Measurements from ENCODE around the gene GPC3. TPM values are rescaled to one million over a fixed set of nuclear protein-coding genes. Genes with fewer than 3 reads are reported as not detected.

Gene GPC3
- total RNA-seq, 1 experiment from 2014 or later: not detected

DNA sequence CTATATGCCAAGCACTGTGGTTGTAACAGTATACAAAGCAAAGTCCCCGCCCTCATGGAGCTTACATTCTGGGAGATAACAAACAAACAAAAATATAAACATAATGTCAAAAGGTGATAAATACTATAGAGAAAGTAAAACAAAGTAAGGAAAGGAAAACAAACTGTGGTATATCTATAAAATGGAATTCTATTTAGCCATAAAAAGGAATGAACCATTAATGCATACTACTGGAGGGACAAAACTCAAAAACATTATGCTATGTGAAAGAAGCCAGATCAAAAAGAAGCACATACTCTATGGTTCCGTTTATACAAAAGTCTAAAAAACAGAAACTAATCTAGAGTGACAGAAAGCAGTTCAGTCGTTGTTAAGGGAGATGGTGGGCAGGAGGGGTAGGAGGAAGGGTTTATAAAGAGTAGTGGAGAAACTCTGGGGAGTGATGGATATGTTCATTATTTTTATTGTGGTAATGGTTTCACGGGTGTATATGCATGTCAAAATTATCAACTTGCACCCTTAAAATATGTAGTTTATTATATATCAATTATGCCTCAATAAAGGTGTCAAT is 31.5 kb downstream of the GPC3 start:
- ChIA-PET POLR2A (ENCODE audit: unreplicated experiment) (no interaction called here), CTCF (no interaction called here)
- no peaks in the 10 kb centered on the region for H3K79me2 ChIP-seq (ENCODE audit: low read depth)
- DNase-seq: no peak
- H4K20me1 ChIP-seq (ENCODE audit: insufficient read depth): no peaks in the 10 kb centered on the region
- BruUV-seq (replicated peaks): no TSS peak
- H3F3A ChIP-seq (ENCODE audit: insufficient read depth, low read depth): no peaks in the 10 kb centered on the region
- H2AFZ ChIP-seq: no peak overlapping the region
- TF ChIP-seq EZH2 (IDR thresholded peaks at IDR 0.05; ENCODE audit: low read depth): no peak
- TF ChIP-seq, protein P1, sequence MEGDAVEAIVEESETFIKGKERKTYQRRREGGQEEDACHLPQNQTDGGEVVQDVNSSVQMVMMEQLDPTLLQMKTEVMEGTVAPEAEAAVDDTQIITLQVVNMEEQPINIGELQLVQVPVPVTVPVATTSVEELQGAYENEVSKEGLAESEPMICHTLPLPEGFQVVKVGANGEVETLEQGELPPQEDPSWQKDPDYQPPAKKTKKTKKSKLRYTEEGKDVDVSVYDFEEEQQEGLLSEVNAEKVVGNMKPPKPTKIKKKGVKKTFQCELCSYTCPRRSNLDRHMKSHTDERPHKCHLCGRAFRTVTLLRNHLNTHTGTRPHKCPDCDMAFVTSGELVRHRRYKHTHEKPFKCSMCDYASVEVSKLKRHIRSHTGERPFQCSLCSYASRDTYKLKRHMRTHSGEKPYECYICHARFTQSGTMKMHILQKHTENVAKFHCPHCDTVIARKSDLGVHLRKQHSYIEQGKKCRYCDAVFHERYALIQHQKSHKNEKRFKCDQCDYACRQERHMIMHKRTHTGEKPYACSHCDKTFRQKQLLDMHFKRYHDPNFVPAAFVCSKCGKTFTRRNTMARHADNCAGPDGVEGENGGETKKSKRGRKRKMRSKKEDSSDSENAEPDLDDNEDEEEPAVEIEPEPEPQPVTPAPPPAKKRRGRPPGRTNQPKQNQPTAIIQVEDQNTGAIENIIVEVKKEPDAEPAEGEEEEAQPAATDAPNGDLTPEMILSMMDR (conservative IDR thresholded peaks at IDR 0.05): no peak
- no peaks in the 10 kb centered on the region for H3K27me3 ChIP-seq (ENCODE audit: insufficient read depth, low read depth)
- no peaks in the 10 kb centered on the region for H3K36me3 ChIP-seq (ENCODE audit: low read depth)
- no peaks in the 10 kb centered on the region for H3K9me3 ChIP-seq (ENCODE audit: insufficient read depth, low read depth)
- H3K4me3 ChIP-seq: no peak overlapping the region
- no peak overlapping the region for H3K4me2 ChIP-seq
- H3K4me1 ChIP-seq (replicated peaks; ENCODE audit: insufficient read depth): no peaks in the 10 kb centered on the region
- H3K27ac ChIP-seq: no peak overlapping the region
- intact Hi-C loops (cut with micrococcal nuclease; ENCODE audit: unreplicated experiment): no loop called here
- no peaks in the 10 kb centered on the region for H3K9me2 ChIP-seq (ENCODE audit: insufficient read depth)

- Histone ChIP-seq H3K9me3 (ENCODE audit: insufficient read depth, low read depth) (no peaks in the 10 kb centered on the region), H2AFZ (no peak overlapping the region), H3K27me3 (ENCODE audit: insufficient read depth, low read depth) (no peaks in the 10 kb centered on the region), H3K36me3 (ENCODE audit: low read depth) (no peaks in the 10 kb centered on the region), H3K27ac (no peak overlapping the region), H3K4me1 (replicated peaks; ENCODE audit: insufficient read depth) (no peaks in the 10 kb centered on the region), H3K79me2 (ENCODE audit: low read depth) (no peaks in the 10 kb centered on the region), H4K20me1 (ENCODE audit: insufficient read depth) (no peaks in the 10 kb centered on the region), H3K4me2 (no peak overlapping the region), H3K4me3 (no peak overlapping the region), H3K9me2 (ENCODE audit: insufficient read depth) (no peaks in the 10 kb centered on the region), H3F3A (ENCODE audit: insufficient read depth, low read depth) (no peaks in the 10 kb centered on the region)
- intact Hi-C loops (cut with micrococcal nuclease; ENCODE audit: unreplicated experiment): no loop called here
- no peak for TF ChIP-seq EZH2 (IDR thresholded peaks at IDR 0.05; ENCODE audit: low read depth)
- TF ChIP-seq, protein P1 (conservative IDR thresholded peaks at IDR 0.05): no peak
- CTCF ChIA-PET: no interaction called here
- no peak for DNase-seq
- POLR2A ChIA-PET (ENCODE audit: unreplicated experiment): no interaction called here
- no TSS peak for BruUV-seq (replicated peaks)
Measured at GRCh38 chrX:133953078-133953477, 32.3 kb downstream of the GPC3 start.

DNA sequence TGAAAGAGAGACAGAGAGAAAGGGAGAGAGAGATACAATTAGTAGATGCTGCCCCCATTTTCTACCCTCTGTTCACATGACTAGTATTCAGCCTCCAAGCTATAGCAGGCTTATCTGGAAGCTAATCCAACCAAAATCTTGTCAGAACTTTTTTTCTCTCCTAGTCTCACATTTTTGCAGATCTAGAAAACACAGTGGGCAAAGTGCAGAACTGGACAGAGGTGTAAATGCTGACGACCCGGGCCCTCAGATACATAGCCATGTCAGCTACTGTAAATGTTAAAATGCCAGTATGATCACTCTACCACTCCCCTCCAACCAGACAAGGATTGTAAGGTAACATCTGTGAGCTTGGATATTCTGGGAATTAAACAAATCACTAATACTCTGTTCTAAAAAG is 34.3 kb downstream of the GPC3 start:
- Histone ChIP-seq H3K4me3 (no peak overlapping the region), H2AFZ (no peak overlapping the region), H4K20me1 (ENCODE audit: insufficient read depth) (no peaks in the 10 kb centered on the region), H3K4me2 (no peak overlapping the region), H3F3A (ENCODE audit: insufficient read depth, low read depth) (no peaks in the 10 kb centered on the region), H3K27me3 (ENCODE audit: insufficient read depth, low read depth) (no peaks in the 10 kb centered on the region), H3K9me3 (ENCODE audit: insufficient read depth, low read depth) (no peaks in the 10 kb centered on the region), H3K79me2 (ENCODE audit: low read depth) (no peaks in the 10 kb centered on the region), H3K36me3 (ENCODE audit: low read depth) (no peaks in the 10 kb centered on the region), H3K9me2 (ENCODE audit: insufficient read depth) (no peaks in the 10 kb centered on the region), H3K4me1 (replicated peaks; ENCODE audit: insufficient read depth) (no peaks in the 10 kb centered on the region), H3K27ac (no peak overlapping the region)
- no peak for TF ChIP-seq EZH2 (IDR thresholded peaks at IDR 0.05; ENCODE audit: low read depth)
- TF ChIP-seq, protein P1 (conservative IDR thresholded peaks at IDR 0.05): no peak
- intact Hi-C loops (cut with micrococcal nuclease; ENCODE audit: unreplicated experiment): no loop called here
- ChIA-PET POLR2A (ENCODE audit: unreplicated experiment) (no interaction called here), CTCF (no interaction called here)
- no TSS peak for BruUV-seq (replicated peaks)
- no peak for DNase-seq
